ENCODE data around the gene OGFOD2.

Gene OGFOD2

DNA sequence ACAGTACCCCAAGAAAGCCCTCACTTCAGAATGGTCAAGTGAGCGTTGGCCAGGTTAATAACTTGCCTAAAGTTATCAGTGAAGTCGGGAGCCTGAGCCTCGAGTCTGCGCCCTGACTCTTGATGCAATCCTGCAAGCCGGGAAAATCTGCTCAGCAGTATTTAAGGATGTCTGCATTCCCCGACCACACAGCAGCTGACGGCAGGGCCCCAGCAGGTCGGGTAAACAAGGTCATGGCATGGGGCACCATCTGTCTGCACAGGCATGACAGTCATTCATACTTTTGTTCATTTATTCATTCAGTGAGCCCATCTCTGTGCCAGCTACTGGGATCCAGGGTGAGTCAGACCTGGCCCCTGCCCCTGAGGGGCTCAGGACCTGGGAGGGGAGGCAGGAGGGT, 19.9 kb upstream of the OGFOD2 start:
- no peak overlapping the region for H2AK5ac ChIP-seq (ENCODE audit: low read length)
- H3K56ac ChIP-seq (ENCODE audit: low read length): no peak overlapping the region
- no peaks in the 10 kb centered on the region for H3K27me3 ChIP-seq (ENCODE audit: insufficient read depth, low read length, poor library complexity)
- H3K4ac ChIP-seq (ENCODE audit: low read depth, low read length): no peak overlapping the region
- H3K27ac ChIP-seq (ENCODE audit: low read depth, low read length): no peak overlapping the region
- no peak for DNase-seq
- no peaks in the 10 kb centered on the region for H3K4me1 ChIP-seq (ENCODE audit: control insufficient read depth, low read depth, low read length)
- no peak overlapping the region for H4K5ac ChIP-seq (ENCODE audit: low read length)
- no peak overlapping the region for H3K9ac ChIP-seq (ENCODE audit: low read length)
- no peaks in the 10 kb centered on the region for H3K79me1 ChIP-seq (ENCODE audit: low read length)
- no peak overlapping the region for H3K4me2 ChIP-seq (ENCODE audit: low read length)
- H3K18ac ChIP-seq (ENCODE audit: low read length): no peak overlapping the region
- H3K23ac ChIP-seq (ENCODE audit: low read length): no peak overlapping the region
- H2BK120ac ChIP-seq (ENCODE audit: low read depth, low read length): no peak overlapping the region
- no peaks in the 10 kb centered on the region for H3K36me3 ChIP-seq (ENCODE audit: control insufficient read depth, insufficient read depth, low read length)
- no peak overlapping the region for H2BK5ac ChIP-seq (ENCODE audit: low read length)
- H2BK15ac ChIP-seq (replicated peaks; ENCODE audit: low read depth): no peak overlapping the region
- H4K8ac ChIP-seq (ENCODE audit: low read depth, low read length): no peak overlapping the region
- no CpG with 5 or more reads among the region's 8 CpGs for WGBS (ENCODE audit: extremely low coverage, insufficient coverage, low lambda C conversion rate)
- H3K4me3 ChIP-seq (ENCODE audit: low read length): no peak overlapping the region
- no peaks in the 10 kb centered on the region for H3K79me2 ChIP-seq (ENCODE audit: control insufficient read depth, insufficient read depth, low read length)

DNA sequence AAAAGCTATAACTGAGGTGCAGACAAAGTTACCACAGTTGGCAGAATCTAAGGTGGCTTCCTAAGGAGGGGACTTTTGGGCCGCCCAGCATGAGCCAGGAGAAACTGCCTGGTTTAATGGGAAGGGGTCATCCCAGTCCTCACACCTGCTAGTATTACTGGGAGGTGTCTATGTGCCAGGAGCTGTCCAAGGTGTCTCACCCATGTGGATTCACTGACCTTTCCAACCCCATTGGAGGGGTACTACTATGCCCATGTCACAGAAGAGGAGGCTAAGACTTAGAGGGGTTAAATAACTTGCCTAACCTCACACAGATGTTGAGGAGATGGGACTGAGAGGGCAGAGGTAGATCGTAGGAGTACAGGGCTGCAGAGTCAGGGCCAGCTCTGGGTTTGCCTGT, 19.0 kb upstream of the OGFOD2 start:
- Histone ChIP-seq H3K23ac (ENCODE audit: low read length) (no peak overlapping the region), H3K18ac (ENCODE audit: low read length) (no peak overlapping the region), H3K79me1 (ENCODE audit: low read length) (no peaks in the 10 kb centered on the region), H4K5ac (ENCODE audit: low read length) (no peak overlapping the region), H2BK5ac (ENCODE audit: low read length) (no peak overlapping the region), H3K4me2 (ENCODE audit: low read length) (no peak overlapping the region), H3K79me2 (ENCODE audit: control insufficient read depth, insufficient read depth, low read length) (no peaks in the 10 kb centered on the region), H4K8ac (ENCODE audit: low read depth, low read length) (no peak overlapping the region), H3K56ac (ENCODE audit: low read length) (no peak overlapping the region), H3K4ac (ENCODE audit: low read depth, low read length) (no peak overlapping the region), H3K4me1 (ENCODE audit: control insufficient read depth, low read depth, low read length) (no peaks in the 10 kb centered on the region), H3K9ac (ENCODE audit: low read length) (no peak overlapping the region), H2BK15ac (replicated peaks; ENCODE audit: low read depth) (no peak overlapping the region), H3K4me3 (ENCODE audit: low read length) (no peak overlapping the region), H2AK5ac (ENCODE audit: low read length) (no peak overlapping the region), H3K27me3 (ENCODE audit: insufficient read depth, low read length, poor library complexity) (no peaks in the 10 kb centered on the region), H3K27ac (ENCODE audit: low read depth, low read length) (no peak overlapping the region), H2BK120ac (ENCODE audit: low read depth, low read length) (no peak overlapping the region), H3K36me3 (ENCODE audit: control insufficient read depth, insufficient read depth, low read length) (no peaks in the 10 kb centered on the region)
- no CpG with 5 or more reads among the region's 2 CpGs for WGBS (ENCODE audit: extremely low coverage, insufficient coverage, low lambda C conversion rate)
- no peak for DNase-seq

DNA sequence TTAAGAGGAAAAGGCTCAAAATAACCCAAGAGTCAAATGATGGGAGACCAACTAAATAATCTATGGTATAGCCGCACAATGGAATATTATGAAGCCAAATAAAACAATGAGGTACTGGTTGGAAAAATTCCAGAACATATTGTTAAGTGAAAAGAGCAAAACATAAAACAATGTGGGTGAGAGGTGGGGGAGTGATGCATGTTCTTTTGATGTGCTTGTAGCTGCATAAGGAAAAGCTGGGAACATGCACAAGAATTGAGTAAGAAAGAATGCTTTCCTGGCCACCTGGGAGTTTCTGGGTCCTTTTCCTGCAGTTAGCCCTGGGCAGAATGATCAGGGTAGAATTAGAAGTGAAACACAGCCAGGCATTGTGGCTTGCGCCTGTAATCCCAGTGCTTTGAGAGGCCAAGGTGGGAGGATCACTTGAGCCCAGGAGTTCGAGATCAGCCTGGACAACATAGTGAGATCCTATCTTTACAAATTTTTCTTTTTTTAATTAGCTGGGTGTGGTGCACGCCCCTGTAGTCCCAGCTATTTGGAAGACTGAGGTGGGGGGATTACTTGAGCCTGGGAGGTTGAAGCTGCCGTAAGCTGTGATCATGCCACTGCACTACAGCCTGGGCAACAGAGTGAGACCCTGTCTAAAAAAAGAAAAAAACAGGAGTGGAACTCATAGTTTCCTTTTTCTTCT, 16.7 kb upstream of the OGFOD2 start:
- no peaks in the 10 kb centered on the region for H3K79me1 ChIP-seq (ENCODE audit: low read length)
- no peak overlapping the region for H2AK5ac ChIP-seq (ENCODE audit: low read length)
- no peak overlapping the region for H3K56ac ChIP-seq (ENCODE audit: low read length)
- no peak overlapping the region for H4K5ac ChIP-seq (ENCODE audit: low read length)
- H2BK15ac ChIP-seq (replicated peaks; ENCODE audit: low read depth): no peak overlapping the region
- no peaks in the 10 kb centered on the region for H3K79me2 ChIP-seq (ENCODE audit: control insufficient read depth, insufficient read depth, low read length)
- DNase-seq: no peak
- H3K36me3 ChIP-seq (ENCODE audit: control insufficient read depth, insufficient read depth, low read length): no peaks in the 10 kb centered on the region
- no peak overlapping the region for H2BK5ac ChIP-seq (ENCODE audit: low read length)
- H3K9ac ChIP-seq (ENCODE audit: low read length): no peak overlapping the region
- no CpG with 5 or more reads among the region's 5 CpGs for WGBS (ENCODE audit: extremely low coverage, insufficient coverage, low lambda C conversion rate)
- H3K4ac ChIP-seq (ENCODE audit: low read depth, low read length): no peak overlapping the region
- no peak overlapping the region for H3K4me2 ChIP-seq (ENCODE audit: low read length)
- no peaks in the 10 kb centered on the region for H3K4me1 ChIP-seq (ENCODE audit: control insufficient read depth, low read depth, low read length)
- no peak overlapping the region for H3K4me3 ChIP-seq (ENCODE audit: low read length)
- H4K8ac ChIP-seq (ENCODE audit: low read depth, low read length): no peak overlapping the region
- no peak overlapping the region for H3K27ac ChIP-seq (ENCODE audit: low read depth, low read length)
- no peak overlapping the region for H3K18ac ChIP-seq (ENCODE audit: low read length)
- no peak overlapping the region for H3K23ac ChIP-seq (ENCODE audit: low read length)
- no peaks in the 10 kb centered on the region for H3K27me3 ChIP-seq (ENCODE audit: insufficient read depth, low read length, poor library complexity)
- H2BK120ac ChIP-seq (ENCODE audit: low read depth, low read length): no peak overlapping the region

DNA sequence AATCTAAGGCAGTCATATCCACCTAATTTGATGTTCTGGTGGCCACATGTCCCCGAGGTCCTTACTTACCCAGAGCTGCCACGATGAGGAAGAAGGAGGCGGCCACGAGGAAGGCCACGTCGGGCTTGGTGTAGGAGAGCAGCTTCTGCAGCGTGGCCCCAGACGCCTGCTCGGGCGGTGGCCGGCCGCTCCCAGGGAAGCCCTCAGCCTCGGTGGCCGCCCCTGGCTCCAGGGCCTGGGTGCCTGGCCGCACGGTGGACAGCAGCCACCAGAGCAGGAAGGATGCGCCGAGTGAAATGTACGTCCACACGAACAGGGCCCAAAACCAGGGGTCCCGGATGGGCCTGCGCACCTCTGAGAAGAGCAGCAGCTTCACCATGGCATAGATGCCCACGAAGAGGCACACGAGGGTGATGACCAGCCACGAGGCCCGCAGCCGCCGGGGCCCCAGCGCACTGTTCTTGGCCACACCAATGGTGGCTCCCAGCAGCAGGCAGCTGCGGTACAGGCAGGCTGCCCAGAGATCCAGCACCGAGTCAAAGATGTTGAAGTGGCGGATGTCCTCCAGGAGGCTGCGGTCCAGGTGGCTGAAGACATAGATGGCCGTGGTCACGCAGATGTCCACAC, 15.4 kb upstream of the OGFOD2 start:
- Histone ChIP-seq H4K5ac (ENCODE audit: low read length) (no peak overlapping the region), H2BK120ac (ENCODE audit: low read depth, low read length) (no peak overlapping the region), H3K36me3 (ENCODE audit: control insufficient read depth, insufficient read depth, low read length) (no peaks in the 10 kb centered on the region), H3K23ac (ENCODE audit: low read length) (no peak overlapping the region), H3K56ac (ENCODE audit: low read length) (no peak overlapping the region), H2BK5ac (ENCODE audit: low read length) (no peak overlapping the region), H2AK5ac (ENCODE audit: low read length) (no peak overlapping the region), H3K18ac (ENCODE audit: low read length) (no peak overlapping the region), H3K9ac (ENCODE audit: low read length) (no peak overlapping the region), H3K79me1 (ENCODE audit: low read length) (no peaks in the 10 kb centered on the region), H3K27ac (ENCODE audit: low read depth, low read length) (no peak overlapping the region), H4K8ac (ENCODE audit: low read depth, low read length) (no peak overlapping the region), H3K4me3 (ENCODE audit: low read length) (no peak overlapping the region), H3K27me3 (ENCODE audit: insufficient read depth, low read length, poor library complexity) (no peaks in the 10 kb centered on the region), H2BK15ac (replicated peaks; ENCODE audit: low read depth) (no peak overlapping the region), H3K4ac (ENCODE audit: low read depth, low read length) (no peak overlapping the region), H3K79me2 (ENCODE audit: control insufficient read depth, insufficient read depth, low read length) (no peaks in the 10 kb centered on the region), H3K4me2 (ENCODE audit: low read length) (no peak overlapping the region), H3K4me1 (ENCODE audit: control insufficient read depth, low read depth, low read length) (no peaks in the 10 kb centered on the region)
- WGBS (ENCODE audit: extremely low coverage, insufficient coverage, low lambda C conversion rate): no CpG with 5 or more reads among the region's 35 CpGs
- no peak for DNase-seq

DNA sequence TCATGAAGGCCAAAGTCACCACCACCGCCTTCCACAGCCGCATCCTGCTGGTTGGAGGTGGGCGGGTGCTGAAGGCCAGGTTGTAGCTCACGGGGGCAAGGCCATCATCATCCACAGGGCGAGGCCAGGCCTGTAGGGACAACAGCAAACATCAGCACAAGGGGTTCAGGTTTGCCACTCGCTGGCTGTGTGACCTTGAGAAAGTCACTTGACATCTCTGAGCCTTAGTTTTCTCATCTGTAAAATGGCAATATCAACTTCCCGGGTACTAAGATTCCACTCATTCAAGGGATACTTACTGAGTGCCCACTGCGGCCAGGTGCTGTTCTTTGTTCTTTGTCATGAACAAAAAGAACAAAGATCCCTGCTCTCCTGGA, 14.9 kb upstream of the OGFOD2 start:
- H2BK5ac ChIP-seq (ENCODE audit: low read length): no peak overlapping the region
- no peaks in the 10 kb centered on the region for H3K79me1 ChIP-seq (ENCODE audit: low read length)
- no CpG with 5 or more reads among the region's 8 CpGs for WGBS (ENCODE audit: extremely low coverage, insufficient coverage, low lambda C conversion rate)
- H3K4ac ChIP-seq (ENCODE audit: low read depth, low read length): no peak overlapping the region
- H2BK15ac ChIP-seq (replicated peaks; ENCODE audit: low read depth): no peak overlapping the region
- H4K5ac ChIP-seq (ENCODE audit: low read length): no peak overlapping the region
- H3K9ac ChIP-seq (ENCODE audit: low read length): no peak overlapping the region
- H3K4me1 ChIP-seq (ENCODE audit: control insufficient read depth, low read depth, low read length): no peaks in the 10 kb centered on the region
- H2AK5ac ChIP-seq (ENCODE audit: low read length): no peak overlapping the region
- H3K18ac ChIP-seq (ENCODE audit: low read length): no peak overlapping the region
- no peak overlapping the region for H4K8ac ChIP-seq (ENCODE audit: low read depth, low read length)
- DNase-seq: no peak
- H3K4me2 ChIP-seq (ENCODE audit: low read length): no peak overlapping the region
- no peak overlapping the region for H3K23ac ChIP-seq (ENCODE audit: low read length)
- no peaks in the 10 kb centered on the region for H3K36me3 ChIP-seq (ENCODE audit: control insufficient read depth, insufficient read depth, low read length)
- no peak overlapping the region for H3K56ac ChIP-seq (ENCODE audit: low read length)
- H3K4me3 ChIP-seq (ENCODE audit: low read length): no peak overlapping the region
- no peak overlapping the region for H2BK120ac ChIP-seq (ENCODE audit: low read depth, low read length)
- no peak overlapping the region for H3K27ac ChIP-seq (ENCODE audit: low read depth, low read length)
- H3K27me3 ChIP-seq (ENCODE audit: insufficient read depth, low read length, poor library complexity): no peaks in the 10 kb centered on the region
- H3K79me2 ChIP-seq (ENCODE audit: control insufficient read depth, insufficient read depth, low read length): no peaks in the 10 kb centered on the region
